Measurements from ENCODE around the gene SPAG9.
A peak's percentile ranks its signal among the peaks of the same experiment; 100 is the strongest.
"Not testable (repeated sequence)": the region's sequence is repeated elsewhere in the genome, so short reads cannot be mapped to it uniquely, and the experiment has no call there.

Gene SPAG9

GRCh38 chr17:51088287-51088686 lies 32.4 kb downstream of the SPAG9 start:
- DNase-seq (ENCODE audit: low spot score): no peak

GRCh38 chr17:51087072-51087757 lies 33.5 kb downstream of the SPAG9 start:
- no peak for DNase-seq (ENCODE audit: low spot score)

- no peak for DNase-seq (ENCODE audit: low spot score)
Observed at GRCh38 chr17:51085150-51085805, 35.4 kb downstream of the SPAG9 start.

- DNase-seq (ENCODE audit: low spot score): no peak
Observed at GRCh38 chr17:51083981-51084380, 36.7 kb downstream of the SPAG9 start.

GRCh38 chr17:51083364-51083763 lies 37.3 kb downstream of the SPAG9 start:
- not testable (repeated sequence) for DNase-seq (ENCODE audit: low spot score)

- no peak for DNase-seq (ENCODE audit: low spot score)
Observed at GRCh38 chr17:51079049-51079448, 41.6 kb downstream of the SPAG9 start.

GRCh38 chr17:51078009-51078592 lies 42.6 kb downstream of the SPAG9 start:
- no peak for DNase-seq (ENCODE audit: low spot score)

- no peak for DNase-seq (ENCODE audit: low spot score)
Observed at GRCh38 chr17:51076821-51077220, 43.8 kb downstream of the SPAG9 start.

GRCh38 chr17:51071556-51071955 lies 49.1 kb downstream of the SPAG9 start:
- DNase-seq (ENCODE audit: low spot score): no peak

- DNase-seq (ENCODE audit: low spot score): no peak
Observed at GRCh38 chr17:51065466-51065865, 55.2 kb downstream of the SPAG9 start.

- DNase-seq (ENCODE audit: low spot score): no peak
Observed at GRCh38 chr17:51064061-51064735, 56.5 kb downstream of the SPAG9 start.

- DNase-seq (ENCODE audit: low spot score): no peak
Observed at GRCh38 chr17:51060396-51060795, 60.3 kb downstream of the SPAG9 start.

GRCh38 chr17:51059781-51060180 lies 60.9 kb downstream of the SPAG9 start:
- DNase-seq (ENCODE audit: low spot score): no peak

GRCh38 chr17:51057534-51057933 lies 63.1 kb downstream of the SPAG9 start:
- DNase-seq (ENCODE audit: low spot score): no peak

GRCh38 chr17:51056813-51057510 lies 63.7 kb downstream of the SPAG9 start:
- DNase-seq (ENCODE audit: low spot score): peak; percentile 18

- no peak for DNase-seq (ENCODE audit: low spot score)
Observed at GRCh38 chr17:51054748-51055147, 65.9 kb downstream of the SPAG9 start.

- DNase-seq (ENCODE audit: low spot score): no peak
Observed at GRCh38 chr17:51052235-51052634, 68.4 kb downstream of the SPAG9 start.

GRCh38 chr17:51050291-51051033 lies 70.2 kb downstream of the SPAG9 start:
- DNase-seq (ENCODE audit: low spot score): peak; percentile 58

- DNase-seq (ENCODE audit: low spot score): no peak
Observed at GRCh38 chr17:51046514-51047384, 73.9 kb downstream of the SPAG9 start.

- DNase-seq (ENCODE audit: low spot score): no peak
Observed at GRCh38 chr17:51046046-51046445, 74.6 kb downstream of the SPAG9 start.

- DNase-seq (ENCODE audit: low spot score): no peak
Observed at GRCh38 chr17:51045621-51046020, 75.0 kb downstream of the SPAG9 start.

All from germinal center (tissue), 1 donor.